ENCODE measurements around the gene GNB5. TPM values are rescaled to one million over a fixed set of nuclear protein-coding genes. Genes with fewer than 3 reads are reported as not detected.

GNB5 gene
- total RNA-seq, 2 experiments from 2014 or later: 36.1 to 40.5 TPM

DNA sequence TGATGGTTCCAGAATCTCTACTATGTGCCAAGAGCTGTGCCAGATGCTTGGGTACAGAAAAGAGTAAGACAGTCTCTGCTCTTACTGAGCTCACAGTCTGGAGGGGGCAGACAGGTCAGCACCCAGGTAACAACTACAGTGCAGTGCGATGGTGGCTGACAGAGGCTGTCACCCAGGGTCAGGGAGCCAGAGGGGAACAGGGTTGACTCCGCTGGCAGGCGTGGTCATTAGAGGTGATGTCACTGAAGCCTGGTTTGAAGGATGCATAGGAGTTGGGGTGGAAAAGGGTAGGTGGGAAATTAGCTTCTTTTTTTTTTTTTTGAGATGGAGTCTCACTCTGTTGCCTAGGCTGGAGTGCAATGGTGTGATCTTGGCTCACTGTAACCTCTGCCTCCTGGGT, 31.5 kb downstream of the GNB5 start:
- Mint-ChIP-seq H3K9me3 (no peaks in the 10 kb centered on the region), H3K27me3 (no peaks in the 10 kb centered on the region), H3K36me3 (peaks cover 7% of the 10 kb centered on the region), H3K4me3 (no peak overlapping the region), H3K4me1 (peaks cover 6% of the 10 kb centered on the region), H3K27ac (no peak overlapping the region)
- ATAC-seq (ENCODE audit: low read depth) (no peak), DNase-seq (no peak)
- POLR2A ChIA-PET: no interaction called here

DNA sequence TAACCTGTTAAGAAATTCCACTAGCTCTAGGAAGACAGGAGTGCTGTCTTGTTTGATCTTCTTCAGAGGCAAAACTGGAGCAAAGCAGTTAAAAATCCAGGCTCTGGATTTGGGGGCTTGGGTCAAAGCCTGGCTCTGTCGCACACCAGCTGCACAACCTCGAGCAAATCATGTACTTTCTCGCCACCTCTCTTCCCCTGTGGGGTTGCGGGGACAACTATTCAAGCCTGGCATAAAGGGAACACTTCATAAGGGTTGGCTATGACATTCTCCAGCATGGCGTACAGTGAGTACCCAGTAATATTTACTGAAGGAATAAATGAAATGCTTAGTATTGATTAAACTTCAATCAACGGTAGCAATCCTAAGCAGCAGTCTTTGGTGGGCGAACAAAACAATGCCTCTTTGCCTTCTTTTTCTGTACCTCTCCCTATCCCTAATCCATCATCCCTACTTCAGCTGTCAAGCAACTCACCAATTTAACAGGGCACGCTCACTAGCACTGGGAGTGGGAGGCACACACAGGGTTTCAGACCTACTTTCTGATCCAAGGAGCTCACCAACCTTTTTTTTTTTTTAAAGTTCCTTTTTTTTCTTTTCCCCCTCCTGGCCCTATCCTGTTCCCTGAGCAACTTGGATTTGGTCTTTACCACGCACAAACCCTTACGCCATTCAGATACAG, 33.0 kb downstream of the GNB5 start:
- Mint-ChIP-seq H3K36me3 (peaks cover 7% of the 10 kb centered on the region), H3K4me1 (peaks cover 5% of the 10 kb centered on the region), H3K27me3 (no peaks in the 10 kb centered on the region), H3K27ac (no peak overlapping the region), H3K4me3 (no peak overlapping the region), H3K9me3 (no peaks in the 10 kb centered on the region)
- no peak for ATAC-seq (ENCODE audit: low read depth)
- POLR2A ChIA-PET: interaction anchor here (0.6 to 1.4 kb wide), 3 partner anchors 13 to 21 kb away, joined by 3 read pairs; no protein-coding TSS in a partner anchor
- DNase-seq: no peak

DNA sequence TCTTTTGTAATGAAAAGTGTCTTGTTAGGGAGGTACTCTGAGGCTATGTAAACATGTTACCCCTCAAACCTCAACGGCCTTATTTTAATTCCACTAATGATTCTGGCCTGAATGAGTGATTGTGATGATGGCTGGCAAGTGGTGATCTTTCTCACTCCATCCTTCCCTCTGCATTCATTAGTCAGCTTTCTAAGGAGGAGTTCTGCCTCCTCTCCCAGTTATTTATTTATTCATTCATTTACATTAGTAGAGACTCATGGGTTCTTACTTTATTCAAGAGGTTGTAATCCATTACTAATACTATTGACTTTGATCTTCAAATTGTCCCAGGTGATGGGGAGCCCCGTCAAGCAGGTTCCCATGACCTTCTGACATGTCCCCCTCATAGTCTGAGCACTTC, 35.3 kb downstream of the GNB5 start:
- Mint-ChIP-seq H3K4me3 (no peak overlapping the region), H3K4me1 (peaks cover 8% of the 10 kb centered on the region), H3K27me3 (no peaks in the 10 kb centered on the region), H3K9me3 (no peaks in the 10 kb centered on the region), H3K27ac (no peak overlapping the region), H3K36me3 (peaks cover 13% of the 10 kb centered on the region)
- DNase-seq (no peak), ATAC-seq (ENCODE audit: low read depth) (no peak)
- POLR2A ChIA-PET: no interaction called here

DNA sequence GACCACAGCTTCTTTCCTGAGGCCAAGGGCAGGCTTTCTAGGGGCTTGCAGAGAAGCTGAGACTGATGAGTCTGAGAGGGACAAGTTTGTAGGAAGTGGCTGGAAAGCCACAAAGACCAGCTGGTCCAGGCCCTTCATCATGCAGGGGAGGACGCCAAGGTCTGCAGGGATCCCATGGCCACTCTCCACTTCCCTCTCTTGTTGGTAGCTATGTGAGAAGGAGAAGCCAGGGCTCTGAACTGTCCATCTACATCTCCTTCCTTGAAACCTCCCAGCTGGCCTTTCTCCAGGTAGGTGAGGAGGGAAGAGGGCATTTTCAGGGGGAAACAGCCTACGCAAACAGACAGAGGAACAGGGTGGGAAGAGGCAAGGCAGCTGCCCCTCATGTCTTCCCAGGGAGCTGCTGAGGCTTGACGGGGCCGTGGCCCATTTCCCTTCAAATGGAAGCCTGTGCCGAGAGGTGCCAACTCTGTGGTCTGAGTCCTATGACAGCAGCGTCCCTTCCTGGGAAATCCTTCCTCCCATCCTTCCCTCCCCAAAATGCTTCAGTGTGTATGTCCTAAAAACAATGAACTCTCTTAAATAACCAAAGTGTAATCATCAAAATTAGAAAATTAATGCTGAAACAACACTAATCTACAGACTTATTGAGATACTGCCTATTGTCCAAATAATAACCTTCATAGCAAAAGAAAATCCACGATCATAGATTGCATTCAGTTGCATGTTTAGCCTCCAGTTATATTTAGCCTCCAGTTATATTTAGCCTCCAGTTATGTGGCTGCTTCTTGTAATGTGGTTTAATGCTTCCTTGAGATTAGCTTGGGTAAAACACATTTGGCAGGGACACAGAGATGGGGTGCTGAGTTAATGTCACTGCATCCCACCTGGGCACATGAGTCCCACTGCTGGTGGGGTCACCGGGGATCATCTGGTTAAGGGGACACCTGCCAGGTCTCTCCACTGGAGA, 36.0 kb downstream of the GNB5 start:
- no peak for ATAC-seq (ENCODE audit: low read depth)
- Mint-ChIP-seq H3K36me3 (peaks cover 13% of the 10 kb centered on the region), H3K27ac (no peak overlapping the region), H3K27me3 (no peaks in the 10 kb centered on the region), H3K4me3 (no peak overlapping the region), H3K4me1 (peaks cover 8% of the 10 kb centered on the region), H3K9me3 (no peaks in the 10 kb centered on the region)
- POLR2A ChIA-PET: no interaction called here
- DNase-seq: no peak

DNA sequence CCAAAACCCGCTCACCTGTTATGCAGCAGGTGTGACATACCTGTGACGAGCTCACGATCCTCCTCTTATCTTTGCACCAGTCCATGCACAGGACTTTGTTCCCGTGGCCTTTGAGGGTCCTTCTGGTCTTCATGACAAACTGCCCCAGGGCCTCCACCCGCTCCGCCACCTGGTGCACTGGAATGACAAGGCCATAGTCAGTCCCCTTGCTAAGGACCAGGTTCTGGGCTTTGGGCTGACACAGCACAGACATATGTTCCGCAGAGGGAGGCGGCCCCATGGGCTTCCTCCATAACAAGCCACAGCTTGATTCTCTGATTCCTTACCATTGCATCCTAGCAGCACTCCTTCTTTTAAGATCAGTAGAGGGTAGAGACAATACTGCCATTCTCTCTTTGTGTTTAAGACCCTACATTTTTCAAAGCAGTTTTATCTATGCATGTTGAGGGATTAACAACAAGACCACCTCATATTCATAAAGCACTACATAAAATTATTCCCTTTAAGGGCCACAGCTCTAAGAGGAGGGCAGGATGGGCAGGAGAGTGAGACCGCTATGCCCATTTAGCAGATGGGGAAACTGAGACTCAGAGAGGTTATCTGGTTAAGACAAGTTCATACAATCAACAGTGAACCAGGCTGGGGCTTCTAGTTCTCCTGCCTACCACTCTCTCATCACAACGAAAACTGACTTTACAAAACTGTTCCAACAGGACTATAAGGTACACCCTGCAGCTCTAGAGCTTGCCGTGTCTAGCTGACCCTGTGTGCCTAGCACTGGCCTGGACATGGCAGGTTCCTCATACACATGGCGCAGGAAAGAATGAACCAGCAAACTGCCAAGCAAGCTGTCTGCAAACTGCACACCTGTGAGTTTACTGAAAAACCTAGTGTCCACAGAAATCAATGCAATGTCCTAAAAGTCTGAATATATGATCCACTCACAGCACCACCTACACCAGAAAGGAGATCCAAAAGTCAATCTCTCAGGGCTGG, 37.0 kb downstream of the GNB5 start:
- Mint-ChIP-seq H3K27ac (no peak overlapping the region), H3K9me3 (no peaks in the 10 kb centered on the region), H3K4me3 (no peak overlapping the region), H3K4me1 (peaks cover 8% of the 10 kb centered on the region), H3K36me3 (peaks cover 9% of the 10 kb centered on the region), H3K27me3 (no peaks in the 10 kb centered on the region)
- ATAC-seq (ENCODE audit: low read depth) (no peak), DNase-seq (no peak)
- POLR2A ChIA-PET: no interaction called here

DNA sequence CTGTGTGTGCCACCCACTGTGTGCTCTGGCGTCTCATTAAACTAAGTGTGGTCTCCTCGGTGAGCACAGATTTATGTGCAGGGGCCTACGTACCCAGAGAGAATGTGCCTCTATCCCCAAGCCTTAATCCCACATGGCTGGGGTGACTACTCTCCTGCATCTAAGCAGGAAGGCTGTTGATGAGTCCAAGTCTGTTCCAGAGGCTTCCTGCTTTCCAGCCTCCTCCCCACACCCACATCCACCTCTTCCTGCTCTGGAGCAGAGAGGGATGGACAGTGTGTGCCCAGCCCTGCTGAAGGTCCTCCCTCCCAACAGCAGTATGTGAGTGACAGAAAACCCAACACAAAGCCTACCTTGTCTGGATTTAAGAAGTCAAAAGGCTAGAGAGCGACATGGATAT, 39.8 kb downstream of the GNB5 start:
- no peak for ATAC-seq (ENCODE audit: low read depth)
- POLR2A ChIA-PET: no interaction called here
- H3K36me3 Mint-ChIP-seq: peaks cover 10% of the 10 kb centered on the region
- H3K4me3 Mint-ChIP-seq: no peak overlapping the region
- no peaks in the 10 kb centered on the region for H3K9me3 Mint-ChIP-seq
- peaks cover 8% of the 10 kb centered on the region for H3K4me1 Mint-ChIP-seq
- no peak for DNase-seq
- no peak overlapping the region for H3K27ac Mint-ChIP-seq
- no peaks in the 10 kb centered on the region for H3K27me3 Mint-ChIP-seq

DNA sequence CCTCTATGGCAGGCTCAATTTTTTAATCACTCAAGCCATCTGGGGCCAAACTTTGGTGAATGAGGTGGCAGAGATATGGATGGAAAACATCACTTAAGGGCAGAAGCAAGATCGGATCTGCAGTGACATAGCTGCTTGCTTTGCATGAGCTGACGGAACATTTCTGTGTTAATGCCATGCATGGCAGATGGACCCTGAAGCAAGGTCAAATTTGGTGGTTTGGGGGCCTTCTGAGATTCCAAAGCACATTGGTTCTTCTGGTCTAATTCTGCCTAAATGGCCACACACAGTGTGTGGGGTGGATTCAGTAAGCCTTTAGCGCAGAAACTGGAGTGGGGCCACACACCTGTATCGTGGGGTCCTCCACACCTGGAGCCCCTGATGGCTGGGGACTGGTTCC, 40.3 kb downstream of the GNB5 start:
- DNase-seq (no peak), ATAC-seq (ENCODE audit: low read depth) (no peak)
- H3K27ac Mint-ChIP-seq: no peak overlapping the region
- no peaks in the 10 kb centered on the region for H3K27me3 Mint-ChIP-seq
- peaks cover 8% of the 10 kb centered on the region for H3K4me1 Mint-ChIP-seq
- POLR2A ChIA-PET: no interaction called here
- H3K9me3 Mint-ChIP-seq: no peaks in the 10 kb centered on the region
- peaks cover 13% of the 10 kb centered on the region for H3K36me3 Mint-ChIP-seq
- H3K4me3 Mint-ChIP-seq: no peak overlapping the region

DNA sequence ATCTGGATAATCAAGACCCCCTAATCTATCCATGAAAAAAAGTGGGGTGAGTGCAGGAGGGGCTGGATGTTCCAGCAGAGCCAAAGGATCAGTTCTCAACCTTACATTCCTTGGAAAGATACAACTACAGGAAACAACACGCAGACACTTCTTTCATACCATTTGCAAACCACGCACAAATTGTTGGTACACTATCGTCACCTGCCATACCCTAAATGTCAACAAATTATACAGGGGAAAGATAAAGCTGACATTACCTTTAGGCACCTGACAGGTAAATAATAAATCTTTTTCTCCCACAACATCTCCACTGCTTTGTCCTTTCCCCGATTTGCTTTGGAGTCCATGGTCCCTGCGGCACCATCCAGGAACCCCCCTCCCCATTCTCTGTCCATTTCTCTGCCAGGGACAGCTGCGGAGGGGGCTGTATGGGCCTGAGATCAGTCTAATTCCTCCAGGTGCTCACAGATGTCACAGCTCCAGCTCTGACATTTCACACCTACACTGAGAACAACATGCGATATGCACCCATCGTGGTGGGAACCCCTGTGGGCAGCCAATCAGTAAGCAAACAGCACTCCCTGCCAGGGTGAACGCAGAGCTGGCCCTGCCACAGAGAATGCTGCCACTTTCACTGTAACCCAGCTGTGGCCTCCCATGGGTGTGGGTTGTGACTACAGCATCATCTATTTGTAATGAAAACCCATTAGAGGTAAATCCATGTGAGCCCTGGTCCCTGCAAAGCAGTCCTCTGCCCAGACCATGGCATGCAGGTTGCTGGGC, 41.0 kb downstream of the GNB5 start:
- POLR2A ChIA-PET: no interaction called here

DNA sequence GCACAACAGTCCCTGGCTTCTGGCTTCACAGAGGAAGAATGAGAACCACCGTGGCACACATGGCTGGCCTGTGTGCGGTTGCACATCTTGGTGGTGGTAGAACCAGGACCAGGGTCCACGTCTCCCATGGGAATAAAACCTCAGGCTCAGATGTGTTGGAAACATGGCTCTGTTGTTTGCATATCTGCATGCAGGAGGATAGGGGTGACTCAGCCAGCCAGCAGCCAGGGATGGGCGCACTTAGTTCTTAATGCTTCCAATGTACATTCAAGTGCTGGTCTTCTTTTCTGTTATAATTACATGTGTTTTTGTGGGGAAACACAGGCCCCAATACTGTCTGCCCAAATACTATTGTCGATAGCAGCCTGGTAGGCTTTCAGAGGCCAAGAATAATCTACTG, 42.8 kb downstream of the GNB5 start:
- DNase-seq: no peak
- Mint-ChIP-seq H3K27ac (no peak overlapping the region), H3K9me3 (no peaks in the 10 kb centered on the region), H3K4me1 (peaks cover 3% of the 10 kb centered on the region), H3K27me3 (no peaks in the 10 kb centered on the region), H3K4me3 (no peak overlapping the region), H3K36me3 (peaks cover 16% of the 10 kb centered on the region)
- POLR2A ChIA-PET: no interaction called here
- no peak for ATAC-seq (ENCODE audit: low read depth)

More for the DNA sequence above, 41.0 kb downstream of the GNB5 start:
- DNase-seq: no peak
- Mint-ChIP-seq H3K27ac (no peak overlapping the region), H3K4me3 (no peak overlapping the region), H3K4me1 (peaks cover 5% of the 10 kb centered on the region), H3K36me3 (peaks cover 16% of the 10 kb centered on the region), H3K27me3 (no peaks in the 10 kb centered on the region), H3K9me3 (no peaks in the 10 kb centered on the region)
- no peak for ATAC-seq (ENCODE audit: low read depth)

DNA sequence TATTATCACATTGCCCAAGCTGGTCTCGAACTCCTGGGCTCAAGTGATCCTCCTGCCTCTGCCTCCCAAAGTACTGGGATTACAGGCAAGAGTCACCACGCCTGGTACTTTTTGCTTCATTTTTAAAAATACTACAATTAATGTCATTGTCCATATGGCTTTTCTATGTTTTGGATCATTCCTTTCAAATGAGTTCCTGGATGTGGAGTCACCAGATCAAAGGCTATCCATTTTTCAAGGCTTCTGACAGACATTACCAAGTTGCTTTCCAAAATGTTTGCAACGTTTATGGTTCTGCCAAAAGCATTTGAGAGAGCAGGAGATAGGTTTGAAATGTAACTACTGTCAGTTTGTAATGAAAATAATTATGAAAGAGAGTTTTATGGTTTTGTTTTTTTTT, 44.4 kb downstream of the GNB5 start:
- no peak for DNase-seq
- no peaks in the 10 kb centered on the region for H3K4me1 Mint-ChIP-seq
- ATAC-seq (ENCODE audit: low read depth): no peak
- H3K27me3 Mint-ChIP-seq: no peaks in the 10 kb centered on the region
- no peak overlapping the region for H3K4me3 Mint-ChIP-seq
- POLR2A ChIA-PET: no interaction called here
- H3K36me3 Mint-ChIP-seq: peaks cover 13% of the 10 kb centered on the region
- no peaks in the 10 kb centered on the region for H3K9me3 Mint-ChIP-seq
- H3K27ac Mint-ChIP-seq: no peak overlapping the region

DNA sequence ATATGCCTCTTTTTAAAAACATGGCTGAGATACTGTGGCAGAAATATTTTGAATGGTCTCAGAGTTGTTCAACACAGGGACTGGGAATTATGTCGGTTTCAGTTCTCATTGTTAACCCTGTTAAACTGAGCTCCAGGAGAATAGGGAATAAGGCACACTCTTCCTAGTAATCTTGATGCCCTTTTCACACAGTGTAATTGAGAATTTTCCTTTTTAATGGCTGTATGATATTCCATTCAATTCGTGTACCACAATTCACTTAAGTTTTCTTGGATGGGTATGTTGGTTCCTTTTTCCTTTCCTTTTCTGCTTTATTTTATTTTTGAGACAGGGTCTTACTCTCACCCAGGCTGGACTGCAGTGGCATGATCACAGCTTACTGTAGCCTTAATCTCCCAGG, 44.9 kb downstream of the GNB5 start:
- Mint-ChIP-seq H3K27ac (no peak overlapping the region), H3K4me3 (no peak overlapping the region), H3K9me3 (no peaks in the 10 kb centered on the region), H3K27me3 (no peaks in the 10 kb centered on the region), H3K4me1 (no peaks in the 10 kb centered on the region), H3K36me3 (peaks cover 13% of the 10 kb centered on the region)
- DNase-seq (no peak), ATAC-seq (ENCODE audit: low read depth) (no peak)
- POLR2A ChIA-PET: no interaction called here

DNA sequence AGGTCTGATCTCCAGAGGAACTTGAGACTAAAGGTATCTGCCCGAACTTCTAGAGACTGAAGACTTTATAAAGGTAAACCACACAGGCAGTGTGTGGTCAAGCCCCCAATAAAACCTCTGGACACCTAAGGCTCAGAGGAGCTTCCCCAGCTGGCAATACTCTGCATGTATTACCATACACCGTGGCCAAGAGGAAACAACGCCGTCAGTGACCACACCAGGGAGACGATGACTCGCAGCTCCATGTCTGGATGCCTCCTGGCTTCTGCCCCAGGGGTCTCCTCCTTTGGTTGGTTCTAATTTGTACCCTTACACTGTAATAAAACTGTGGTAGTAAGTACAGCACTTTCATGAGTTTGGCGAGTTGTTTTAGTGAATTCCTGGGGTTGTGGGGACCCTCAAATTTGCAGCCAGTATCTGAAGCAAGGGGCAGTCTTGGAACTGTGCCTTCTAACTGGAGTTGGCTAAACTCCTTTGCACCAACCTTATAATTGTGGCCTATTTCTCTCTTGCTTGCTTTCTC, 46.5 kb downstream of the GNB5 start:
- Mint-ChIP-seq H3K36me3 (peaks cover 14% of the 10 kb centered on the region), H3K4me3 (no peak overlapping the region), H3K27ac (no peak overlapping the region), H3K9me3 (no peaks in the 10 kb centered on the region), H3K27me3 (no peaks in the 10 kb centered on the region), H3K4me1 (peaks cover 3% of the 10 kb centered on the region)
- DNase-seq: no peak
- POLR2A ChIA-PET: no interaction called here
- no peak for ATAC-seq (ENCODE audit: low read depth)
